HL-60 (cell line): ENCODE results near the gene TMOD2.

Experiments
- DNase-seq, 2 experiments: peaks; one replicate each; pipeline ENCODE4 v3.0.0-alpha.2; 2010 to 2020; ENCODE audit warnings: low read depth in 1 of 2, low spot score in 1 of 2
- H3K27ac ChIP-seq: fragments of 250-450 bp; sonication (Bioruptor Pico); replicated peaks from 2 replicates; pipeline ENCODE4 v1.5.1; 2020; ENCODE audit warnings: mild to moderate bottlenecking, moderate library complexity
- H3K27me3 ChIP-seq: fragments of 250-450 bp; sonication (Bioruptor Pico); 2 replicates; pipeline ENCODE4 v1.5.1; 2021; ENCODE audit warnings: mild to moderate bottlenecking, moderate library complexity; ENCODE audit not compliant: insufficient read depth, poor library complexity, severe bottlenecking
- H3K4me3 ChIP-seq: replicated peaks from 2 replicates; pipeline ENCODE4 v1.5.1; 2011; ENCODE audit warnings: mild to moderate bottlenecking, control low read depth, low read length; ENCODE audit not compliant: insufficient read depth
- CTCF ChIP-seq: IDR thresholded peaks from one replicate; pipeline ENCODE4 v1.5.1; 2011; ENCODE audit warnings: low read length, control low read depth, inconsistent platforms; ENCODE audit not compliant: insufficient read depth
- GABPA ChIP-seq: IDR thresholded peaks from 2 replicates; pipeline ENCODE4 v1.6.1; 2012; ENCODE audit warnings: low read depth
- POLR2AphosphoS5 ChIP-seq: IDR thresholded peaks from 2 replicates; pipeline ENCODE4 v1.6.1; 2012; ENCODE audit warnings: low read depth
- REST ChIP-seq: IDR thresholded peaks from 2 replicates; pipeline ENCODE4 v1.6.1; 2012; ENCODE audit warnings: low read depth; ENCODE audit not compliant: insufficient replicate concordance
- SPI1 ChIP-seq: IDR thresholded peaks from 2 replicates; pipeline ENCODE4 v1.6.1; 2012; ENCODE audit warnings: low read depth, mild to moderate bottlenecking, borderline replicate concordance

The TMOD2 gene

GRCh38 chr15:51724673-51725072 is 26.7 kb upstream of the TMOD2 start:
- TF ChIP-seq SPI1 (no peak), REST (no peak), CTCF (no peak), GABPA (no peak), POLR2AphosphoS5 (no peak)
- H3K27me3 ChIP-seq, result no peaks in the 10 kb centered on the region
- H3K27ac ChIP-seq, result no peak overlapping the region
- no peak for DNase-seq
- no peak overlapping the region for H3K4me3 ChIP-seq

GRCh38 chr15:51726302-51727073 is 24.9 kb upstream of the TMOD2 start:
- Histone ChIP-seq H3K27ac (no peak overlapping the region), H3K27me3 (no peaks in the 10 kb centered on the region), H3K4me3 (no peak overlapping the region)
- DNase-seq, result no peak
- TF ChIP-seq POLR2AphosphoS5, result no peak
- no peak for TF ChIP-seq REST
- TF ChIP-seq SPI1, result no peak
- TF ChIP-seq CTCF, result no peak
- no peak for TF ChIP-seq GABPA

GRCh38 chr15:51727141-51727897 is 24.1 kb upstream of the TMOD2 start:
- TF ChIP-seq CTCF, result no peak
- TF ChIP-seq GABPA, result no peak
- no peak for TF ChIP-seq SPI1
- TF ChIP-seq REST, result no peak
- no peak for TF ChIP-seq POLR2AphosphoS5
- no peak overlapping the region for H3K27ac ChIP-seq
- no peak overlapping the region for H3K4me3 ChIP-seq
- no peak for DNase-seq
- H3K27me3 ChIP-seq, result no peaks in the 10 kb centered on the region
